Lower lobe of right lung (tissue), 2 donors: ENCODE data around the gene RNF144A. TPM values are rescaled to one million over a fixed set of nuclear protein-coding genes. Genes with fewer than 3 reads are reported as not detected.

ENCODE experiments used
- ATAC-seq, 2 donors: fragments of 200-7000 bp; cut with Tn5 transposase; one replicate each; pipeline ENCODE4 v1.9.1; 2020 to 2022; ENCODE audit warnings: mild to moderate bottlenecking in 2 of 2, moderate library complexity in 2 of 2
- DNase-seq: peaks from one replicate; pipeline ENCODE4 v3.0.0-alpha.2; 2020
- H3K27ac ChIP-seq: fragments of 200-600 bp; one replicate; pipeline ENCODE4 v1.8.0; 2022
- H3K27me3 ChIP-seq: fragments of 200-600 bp; one replicate; pipeline ENCODE4 v1.8.0; 2022; ENCODE audit warnings: low read depth
- H3K36me3 ChIP-seq: fragments of 200-600 bp; one replicate; pipeline ENCODE4 v1.8.0; 2022; ENCODE audit warnings: mild to moderate bottlenecking
- H3K4me1 ChIP-seq: fragments of 200-600 bp; one replicate; pipeline ENCODE4 v1.8.0; 2022
- H3K4me3 ChIP-seq: fragments of 200-600 bp; one replicate; pipeline ENCODE4 v1.8.0; 2022; ENCODE audit warnings: mild to moderate bottlenecking
- H3K9me3 ChIP-seq: fragments of 200-600 bp; one replicate; pipeline ENCODE4 v1.8.0; 2022
- CTCF ChIP-seq: fragments of 200-600 bp; IDR thresholded peaks from one replicate; pipeline ENCODE4 v1.8.0; 2022; ENCODE audit warnings: antibody characterized with exemption, mild to moderate bottlenecking
- intact Hi-C: fragments of 100-400 bp; cut with DNase I; formaldehyde crosslinking; loops from one replicate; pipeline ENCODE4 v1.11.0; 2022
- total RNA-seq: library from RNA; stranded (reverse); fragmentation: NEBNext Ultra II Directional; extraction: Animal tissue kit (Norgen Biotek cat#: 25700); gene quantifications from one replicate; pipeline ENCODE4 v1.2.1, GENCODE V29; 2021
- donor health status: DM: no; HTN: yes; CAD: no; lungs with severe emphysema.

The RNF144A gene
- total RNA-seq, 1 donor from 2014 or later = 13.9 TPM

GRCh38 chr2:6930923-6931647 lies 13.9 kb downstream of the RNF144A start:
- Histone ChIP-seq H3K27ac (no peak overlapping the region), H3K4me1 (peaks cover 19% of the 10 kb centered on the region), H3K9me3 (no peaks in the 10 kb centered on the region), H3K27me3 (no peaks in the 10 kb centered on the region), H3K36me3 (no peaks in the 10 kb centered on the region), H3K4me3 (no peak overlapping the region)
- DNase-seq (no peak), ATAC-seq (no peak)
- no peak for TF ChIP-seq CTCF
- intact Hi-C loops = no loop called here

DNA sequence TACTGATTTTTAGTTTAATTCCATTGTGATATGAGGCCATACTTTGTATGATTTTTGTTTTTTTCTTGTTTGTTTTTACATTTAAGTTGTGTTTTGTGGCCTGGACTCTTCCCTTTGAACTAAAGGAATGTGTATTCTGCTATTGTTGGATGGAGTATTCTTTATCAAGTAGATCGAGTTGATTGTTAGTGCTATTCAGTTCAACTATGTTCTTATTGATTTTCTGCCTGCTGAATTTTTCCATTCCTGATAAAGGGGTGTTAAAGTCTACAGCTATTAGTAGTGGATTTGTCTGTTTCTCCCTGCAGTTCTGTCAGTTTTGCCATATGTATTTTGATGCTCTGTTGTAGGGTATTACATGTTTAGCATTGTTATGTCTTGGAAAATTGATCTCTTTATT lies 14.5 kb downstream of the RNF144A start:
- ATAC-seq = no peak
- intact Hi-C loops = no loop called here

GRCh38 chr2:6932206-6932605 lies 15.0 kb downstream of the RNF144A start:
- no peak for TF ChIP-seq CTCF

More for the DNA sequence above, 14.5 kb downstream of the RNF144A start:
- no peak for TF ChIP-seq CTCF
- peaks cover 18% of the 10 kb centered on the region for H3K4me1 ChIP-seq
- no peaks in the 10 kb centered on the region for H3K9me3 ChIP-seq
- H3K27ac ChIP-seq = no peak overlapping the region
- H3K27me3 ChIP-seq = no peaks in the 10 kb centered on the region
- no peak overlapping the region for H3K4me3 ChIP-seq
- no peak for DNase-seq
- no peaks in the 10 kb centered on the region for H3K36me3 ChIP-seq

DNA sequence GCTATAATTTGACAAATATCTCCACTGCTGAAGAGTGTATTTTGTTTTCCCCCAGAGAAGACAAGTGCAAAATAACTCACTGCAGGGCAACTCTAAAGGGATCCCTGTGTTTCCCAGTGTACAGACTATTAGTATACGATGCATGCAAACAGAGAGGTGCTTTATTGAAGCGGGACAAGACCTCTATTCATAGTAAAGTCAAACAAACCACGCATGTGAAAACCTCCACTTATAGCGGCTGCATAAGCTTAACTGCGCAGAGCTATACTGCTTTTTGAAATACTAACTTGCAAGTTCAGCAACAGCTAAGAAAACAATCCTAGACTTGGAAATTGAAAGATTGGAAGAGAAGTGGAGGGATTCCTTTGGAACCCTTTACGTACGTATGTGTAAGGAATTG lies 15.6 kb downstream of the RNF144A start:
- Histone ChIP-seq H3K4me1 (peaks cover 10% of the 10 kb centered on the region), H3K27me3 (no peaks in the 10 kb centered on the region), H3K27ac (no peak overlapping the region), H3K36me3 (no peaks in the 10 kb centered on the region), H3K9me3 (no peaks in the 10 kb centered on the region), H3K4me3 (no peak overlapping the region)
- intact Hi-C loops = no loop called here
- ATAC-seq (no peak), DNase-seq (no peak)
- no peak for TF ChIP-seq CTCF

More at GRCh38 chr2:6932206-6932605, 15.0 kb downstream of the RNF144A start:
- H3K27ac ChIP-seq = no peak overlapping the region
- DNase-seq = no peak
- no peak for ATAC-seq
- no peak overlapping the region for H3K4me3 ChIP-seq
- no peaks in the 10 kb centered on the region for H3K36me3 ChIP-seq
- no peaks in the 10 kb centered on the region for H3K9me3 ChIP-seq
- H3K4me1 ChIP-seq = peaks cover 14% of the 10 kb centered on the region
- H3K27me3 ChIP-seq = no peaks in the 10 kb centered on the region
- intact Hi-C loops = no loop called here

- no peaks in the 10 kb centered on the region for H3K9me3 ChIP-seq
- ATAC-seq = no peak
- H3K4me3 ChIP-seq = no peak overlapping the region
- no peaks in the 10 kb centered on the region for H3K36me3 ChIP-seq
- no peak for TF ChIP-seq CTCF
- intact Hi-C loops = no loop called here
- H3K27me3 ChIP-seq = no peaks in the 10 kb centered on the region
- peaks cover 10% of the 10 kb centered on the region for H3K4me1 ChIP-seq
- no peak overlapping the region for H3K27ac ChIP-seq
- DNase-seq = no peak
Observed at GRCh38 chr2:6933911-6934310, 16.7 kb downstream of the RNF144A start.
